ENCODE results near the gene TCIRG1.
"Not testable (repeated sequence)": the region's sequence is repeated elsewhere in the genome, so short reads cannot be mapped to it uniquely, and the experiment has no call there.

TCIRG1 gene

GRCh38 chr11:68038718-68039525 is at the start of gene TCIRG1:
TSS of gene TCIRG1 (plus strand) at chr11:68039025. CDS start at chr11:68041272, 2,247 bp downstream.
- peak; percentile 44 to 62 for DNase-seq (ENCODE audit: low read depth in 2 of 2)

GRCh38 chr11:67990546-67991346 is 48.1 kb upstream of the TCIRG1 start:
- not testable (repeated sequence) for DNase-seq (ENCODE audit: low read depth in 2 of 2)

GRCh38 chr11:67991347-67992121 is 47.3 kb upstream of the TCIRG1 start:
- DNase-seq (ENCODE audit: low read depth in 2 of 2) = not testable (repeated sequence)

GRCh38 chr11:67993821-67994220 is 45.0 kb upstream of the TCIRG1 start:
- DNase-seq (ENCODE audit: low read depth in 2 of 2) = peak in 1 of 2 donors; percentile 25

- not testable (repeated sequence) for DNase-seq (ENCODE audit: low read depth in 2 of 2)
These were observed 44.4 kb upstream of the TCIRG1 start for GRCh38 chr11:67994387-67994786.

GRCh38 chr11:67995129-67995528 is 43.7 kb upstream of the TCIRG1 start:
- not testable (repeated sequence) for DNase-seq (ENCODE audit: low read depth in 2 of 2)

- DNase-seq (ENCODE audit: low read depth in 2 of 2) = not testable (repeated sequence)
These were observed 43.2 kb upstream of the TCIRG1 start for GRCh38 chr11:67995579-67995978.

DNA sequence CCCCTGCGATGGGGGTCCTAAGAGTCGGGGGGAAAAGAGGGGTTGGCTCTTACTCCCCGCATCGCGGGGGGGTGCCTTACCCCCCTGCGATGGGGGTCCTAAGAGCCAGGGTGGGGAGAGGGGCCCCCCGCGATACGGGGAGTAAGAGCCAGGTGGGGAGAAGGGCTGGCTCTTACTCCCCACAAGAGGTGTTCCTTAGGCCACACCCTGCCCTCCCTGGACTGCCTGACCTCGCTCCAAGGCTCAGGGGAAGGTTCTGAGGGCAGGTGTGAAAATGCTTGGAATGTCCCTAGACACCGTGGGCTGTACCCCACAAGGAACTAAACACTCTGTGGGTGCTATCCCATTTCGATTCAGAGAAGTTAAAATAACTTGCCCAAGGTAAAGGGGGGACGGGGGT is 42.8 kb upstream of the TCIRG1 start:
- no peak for DNase-seq (ENCODE audit: low read depth in 2 of 2)

GRCh38 chr11:67996622-67997474 is 42.0 kb upstream of the TCIRG1 start:
- peak in 1 of 2 donors; percentile 49 for DNase-seq (ENCODE audit: low read depth in 2 of 2)

DNA sequence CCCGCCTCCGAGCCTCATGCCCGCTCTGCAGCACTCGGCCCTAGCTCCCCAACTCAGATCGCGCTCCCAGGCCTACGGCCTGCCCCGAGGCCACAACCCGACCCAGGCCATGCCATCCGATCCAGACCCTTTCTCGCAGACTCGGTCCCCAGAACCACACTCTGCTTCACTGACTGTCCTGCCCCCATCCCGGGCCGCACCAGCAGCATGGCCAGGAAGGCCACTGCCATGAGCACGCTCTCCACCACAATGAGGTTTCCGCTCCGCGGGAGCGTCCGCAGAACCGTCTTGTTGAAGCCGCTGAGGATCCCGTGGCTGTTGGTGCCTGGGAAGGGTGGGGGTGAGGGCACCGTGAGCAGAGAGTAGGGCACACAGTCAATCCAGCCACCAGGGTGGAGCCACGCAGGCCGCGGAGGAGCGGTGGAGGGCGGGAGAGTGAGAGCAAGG is 41.3 kb upstream of the TCIRG1 start:
- DNase-seq (ENCODE audit: low read depth in 2 of 2) = no peak

DNA sequence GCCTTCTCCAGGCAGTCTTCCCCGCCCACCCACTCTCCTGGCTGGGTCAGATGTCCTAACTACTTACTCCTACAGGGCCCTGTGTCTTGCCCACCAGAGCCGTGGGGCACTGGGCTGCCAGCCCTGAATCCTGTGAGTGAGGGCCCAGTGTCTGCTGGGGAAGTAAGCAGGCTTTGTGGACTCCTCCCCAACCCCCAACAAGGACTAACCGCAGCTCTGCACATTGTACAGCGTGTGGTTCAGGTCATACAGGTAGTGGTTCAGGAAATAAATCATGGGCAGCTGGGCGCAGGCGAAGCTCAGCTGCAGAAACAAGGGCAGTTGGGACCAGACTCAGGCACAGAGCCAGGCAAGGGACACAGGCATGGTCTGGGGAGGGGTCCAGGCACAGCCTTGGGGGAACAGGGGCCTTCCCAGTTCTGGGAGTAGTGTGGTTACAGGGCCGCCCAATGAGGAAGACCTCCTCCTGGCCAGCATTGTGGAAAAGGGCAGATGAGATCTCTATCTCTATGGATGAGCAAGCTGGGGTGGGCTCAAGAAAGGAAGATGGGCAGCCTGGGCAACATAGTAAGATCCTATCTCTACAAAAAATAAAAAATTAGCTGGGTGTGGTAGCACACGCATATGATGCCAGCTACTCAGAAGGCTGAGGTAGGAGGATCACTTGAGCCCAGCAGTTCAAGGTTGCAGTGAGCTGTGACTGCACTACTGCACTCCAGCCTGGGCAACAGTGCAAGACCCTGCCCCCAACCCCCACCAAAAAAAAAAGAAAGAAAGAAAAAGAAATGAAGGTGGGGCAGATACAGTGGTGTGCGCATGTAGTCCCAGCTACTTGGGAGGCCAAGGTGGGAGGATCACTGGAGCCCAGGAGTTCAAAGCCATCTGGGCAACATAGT is 40.4 kb upstream of the TCIRG1 start:
- no peak for DNase-seq (ENCODE audit: low read depth in 2 of 2)

- DNase-seq (ENCODE audit: low read depth in 2 of 2) = no peak
These were observed 39.6 kb upstream of the TCIRG1 start for GRCh38 chr11:67999201-67999629.

DNA sequence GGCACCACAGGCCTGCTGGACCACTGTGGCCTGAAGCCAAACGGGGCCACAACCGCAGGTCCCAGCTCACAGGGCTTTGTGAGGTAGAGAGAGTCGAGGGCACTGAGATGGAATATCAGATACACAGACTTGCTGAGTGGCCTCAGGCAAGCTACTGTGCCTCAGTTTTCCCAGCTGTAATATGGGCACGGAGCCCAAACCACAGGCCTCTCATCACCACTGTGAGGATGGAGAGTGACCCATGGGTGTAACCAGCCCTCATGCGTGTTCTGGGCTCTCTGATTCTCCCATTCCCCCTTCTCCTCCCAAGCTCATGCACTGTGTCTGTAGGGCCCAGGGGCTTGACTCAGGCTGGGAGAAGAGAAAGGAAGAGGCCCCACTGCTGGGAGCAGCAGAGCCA is 39.1 kb upstream of the TCIRG1 start:
- no peak for DNase-seq (ENCODE audit: low read depth in 2 of 2)

GRCh38 chr11:68002575-68002937 is 36.3 kb upstream of the TCIRG1 start:
- no peak for DNase-seq (ENCODE audit: low read depth in 2 of 2)

GRCh38 chr11:68002938-68003845 is 35.6 kb upstream of the TCIRG1 start:
- peak in 1 of 2 donors; percentile 25 for DNase-seq (ENCODE audit: low read depth in 2 of 2)

DNA sequence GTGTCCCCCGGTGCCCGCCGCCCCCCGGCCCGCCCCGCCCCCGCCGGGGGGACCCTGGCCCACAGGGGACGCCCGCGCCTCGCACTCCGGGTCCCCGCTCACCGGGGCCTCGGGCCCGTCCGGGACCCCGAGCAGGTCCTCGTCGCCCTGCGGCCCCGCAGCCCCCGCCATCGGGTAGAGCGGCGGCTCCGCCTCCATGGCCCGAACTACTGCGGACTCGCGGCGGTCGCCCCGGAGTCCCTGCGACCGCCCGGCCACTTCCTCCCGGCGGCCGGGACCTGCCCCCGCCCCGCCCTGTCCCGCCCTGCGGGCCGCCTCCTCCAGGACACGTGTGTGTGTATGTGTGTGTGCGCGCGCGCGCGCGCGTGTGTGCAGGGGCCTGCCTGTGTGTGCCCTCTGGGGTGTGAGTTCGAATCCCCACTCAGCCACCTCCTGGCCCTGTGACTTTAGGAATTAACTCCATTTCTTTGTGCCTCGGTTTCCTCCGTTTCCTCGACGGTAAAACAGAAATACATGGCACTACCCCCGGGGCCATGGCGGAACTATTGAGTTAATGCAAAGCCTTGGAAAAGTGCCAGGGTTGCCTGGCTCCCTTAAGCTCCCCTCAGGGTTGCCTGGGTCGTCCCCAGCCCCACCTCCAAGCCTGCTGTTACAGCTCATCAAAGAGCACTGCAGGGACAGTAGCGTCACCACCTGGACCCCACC is 34.8 kb upstream of the TCIRG1 start, which contains the start of gene UNC93B1:
Gene UNC93B1 (minus strand): TSS at position 252 of the 705 bp plus-strand sequence. CDS start 54 bp downstream, at position 198.
- DNase-seq (ENCODE audit: low read depth in 2 of 2) = peak; percentile 73 to 82

DNA sequence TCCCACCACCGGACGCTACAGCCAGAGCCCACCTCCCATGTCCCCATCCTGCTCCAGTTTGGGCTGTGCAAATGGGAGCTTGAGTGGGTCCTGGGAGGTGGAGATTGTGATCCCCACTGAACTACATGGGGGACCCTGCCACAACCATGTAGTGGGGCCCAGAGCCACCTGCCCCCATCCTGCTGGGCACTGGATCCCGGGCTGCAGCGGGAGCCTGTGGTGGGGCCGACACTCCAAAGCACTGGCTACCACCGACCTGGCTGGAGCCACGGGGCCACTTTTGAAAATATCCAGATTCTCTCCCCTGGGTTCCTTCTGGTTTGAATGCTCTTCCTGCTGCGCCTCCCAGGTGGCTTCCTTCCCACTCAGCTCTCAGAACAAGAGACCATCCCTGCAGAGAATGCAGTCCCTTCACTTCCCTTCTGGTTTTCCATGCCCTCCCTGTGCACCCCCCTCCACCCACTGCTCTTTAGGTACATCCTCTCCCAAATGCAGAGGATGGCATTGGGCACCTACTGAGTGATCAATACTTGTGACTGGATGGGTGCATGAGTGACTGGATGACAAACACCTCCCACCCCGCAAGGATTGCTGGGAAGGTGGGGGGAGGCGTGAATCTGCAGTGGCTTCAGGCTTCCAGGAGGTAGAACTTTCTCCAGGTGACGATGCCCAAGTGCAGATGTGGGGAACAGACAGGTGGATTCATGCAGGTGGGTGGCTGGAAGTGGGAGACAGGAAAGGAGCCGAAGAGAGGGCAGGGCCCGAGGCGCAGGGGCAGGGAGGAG is 34.1 kb upstream of the TCIRG1 start:
- DNase-seq (ENCODE audit: low read depth in 2 of 2) = no peak

Data from stimulated activated CD4-positive, alpha-beta T cell treated with anti-CD3 and anti-CD28 coated beads, Interleukin-15, amount 100 ng/mL, for 48 hours (primary cell).